IMR-90 (cell line): ENCODE data around the gene CD96. TPM values are rescaled to one million over a fixed set of nuclear protein-coding genes. Genes with fewer than 3 reads are reported as not detected.

ENCODE experiments used
- ATAC-seq: fragments of 200-7000 bp; cut with Tn5 transposase; 2 replicates; pipeline ENCODE4 v1.9.1; 2020; ENCODE audit warnings: low read depth, mild to moderate bottlenecking, moderate library complexity
- BruUV-seq: library from RNA; stranded (reverse); fragments of 400-500 nt; replicated peaks from 2 replicates; lab custom pipeline; 2021; lab: Mats Ljungman, UMichigan
- CTCF ChIA-PET: fragments of 300-600 bp; formaldehyde crosslinking; extraction: SDS; loops from one replicate; lab custom pipeline; 2021; ENCODE audit warnings: antibody characterized with exemption; lab: Yijun Ruan, JAX
- POLR2A ChIA-PET: fragments of 300-600 bp; sonication (Branson Sonifier 250); formaldehyde crosslinking; loops from one replicate; lab custom pipeline; 2022; ENCODE audit warnings: antibody characterized with exemption; ENCODE audit not compliant: unreplicated experiment; lab: Charles Lee
- DNase-seq: peaks from one replicate; pipeline ENCODE4 v3.0.0; 2013
- H2AFZ ChIP-seq: replicated peaks from 2 replicates; pipeline ENCODE3; 2013; ENCODE audit warnings: low read length, mild to moderate bottlenecking; ENCODE audit not compliant: poor library complexity
- H2AK5ac ChIP-seq: 2 replicates; pipeline ENCODE4 v1.6.1; 2013; ENCODE audit warnings: low read depth, low read length, inconsistent platforms
- H2AK9ac ChIP-seq: replicated peaks from 2 replicates; pipeline ENCODE3; 2013; ENCODE audit warnings: mild to moderate bottlenecking, low read depth, low read length, moderate library complexity; ENCODE audit not compliant: poor library complexity
- H2BK120ac ChIP-seq: 2 replicates; pipeline ENCODE4 v1.6.1; 2013; ENCODE audit warnings: low read depth, low read length, inconsistent platforms
- H2BK15ac ChIP-seq: 3 replicates; pipeline ENCODE4 v1.6.1; 2013; ENCODE audit warnings: low read depth, low read length, inconsistent platforms
- H2BK20ac ChIP-seq: 2 replicates; pipeline ENCODE4 v1.6.1; 2013; ENCODE audit warnings: low read depth, mild to moderate bottlenecking, inconsistent platforms, low read length, moderate library complexity
- H2BK5ac ChIP-seq: 2 replicates; pipeline ENCODE4 v1.6.1; 2013; ENCODE audit warnings: mild to moderate bottlenecking, low read depth, low read length, inconsistent platforms; ENCODE audit not compliant: poor library complexity, severe bottlenecking
- H3K14ac ChIP-seq: replicated peaks from 2 replicates; pipeline ENCODE4 v1.6.1; 2013; ENCODE audit warnings: low read depth, low read length, inconsistent platforms
- H3K18ac ChIP-seq: 2 replicates; pipeline ENCODE4 v1.6.1; 2013; ENCODE audit warnings: low read depth, low read length, control low read depth
- H3K23ac ChIP-seq: 2 replicates; pipeline ENCODE4 v1.6.1; 2013; ENCODE audit warnings: low read depth, low read length, inconsistent platforms
- H3K27ac ChIP-seq: 2 replicates; pipeline ENCODE4 v1.5.1; 2013; ENCODE audit warnings: mild to moderate bottlenecking, control low read depth, low read length; ENCODE audit not compliant: insufficient read depth
- H3K27me3 ChIP-seq: 2 replicates; pipeline ENCODE4 v1.6.1; 2013; ENCODE audit warnings: low read length; ENCODE audit not compliant: control insufficient read depth, insufficient read depth
- H3K36me3 ChIP-seq: 2 replicates; pipeline ENCODE4 v1.6.1; 2013; ENCODE audit warnings: low read length, mixed read lengths; ENCODE audit not compliant: control insufficient read depth, insufficient read depth
- H3K4ac ChIP-seq: 2 replicates; pipeline ENCODE4 v1.6.1; 2013; ENCODE audit warnings: low read depth, low read length, inconsistent platforms
- H3K4me1 ChIP-seq: 2 replicates; pipeline ENCODE4 v1.6.1; 2013; ENCODE audit warnings: low read length, mixed read lengths; ENCODE audit not compliant: control insufficient read depth, insufficient read depth
- H3K4me2 ChIP-seq: 2 replicates; pipeline ENCODE4 v1.6.1; 2013; ENCODE audit warnings: low read depth, mild to moderate bottlenecking, control low read depth, low read length, moderate library complexity
- H3K4me3 ChIP-seq: 2 replicates; pipeline ENCODE4 v1.5.1; 2013; ENCODE audit warnings: low read depth, mild to moderate bottlenecking, control low read depth, low read length, moderate library complexity; ENCODE audit not compliant: insufficient read depth
- H3K56ac ChIP-seq: 2 replicates; pipeline ENCODE4 v1.6.1; 2013; ENCODE audit warnings: low read length, inconsistent platforms; ENCODE audit not compliant: insufficient read depth; ENCODE audit errors: extremely low read depth
- H3K79me1 ChIP-seq, 2 experiments: 2 replicates each; pipeline ENCODE4 v1.6.1; 2013; ENCODE audit warnings: low read length in 2 of 2, inconsistent platforms in 1 of 2, low read depth in 1 of 2
- H3K9ac ChIP-seq: 2 replicates; pipeline ENCODE4 v1.6.1; 2013; ENCODE audit warnings: low read depth, low read length, control low read depth
- H3K9me1 ChIP-seq: 2 replicates; pipeline ENCODE4 v1.6.1; 2013; ENCODE audit warnings: low read length, inconsistent platforms; ENCODE audit not compliant: insufficient read depth
- H3K9me3 ChIP-seq: 2 replicates; pipeline ENCODE4 v1.6.1; 2013; ENCODE audit warnings: low read length; ENCODE audit not compliant: control insufficient read depth, insufficient read depth
- H4K20me1 ChIP-seq: 2 replicates; pipeline ENCODE4 v1.6.1; 2013; ENCODE audit warnings: low read length, inconsistent platforms; ENCODE audit not compliant: insufficient read depth
- H4K5ac ChIP-seq: 2 replicates; pipeline ENCODE4 v1.6.1; 2013; ENCODE audit warnings: mild to moderate bottlenecking, low read depth, low read length, control low read depth
- H4K8ac ChIP-seq, 2 experiments: 2 replicates each; pipeline ENCODE4 v1.6.1; 2013; ENCODE audit warnings: low read depth in 2 of 2, low read length in 2 of 2, control low read depth in 1 of 2, inconsistent platforms in 1 of 2
- H4K91ac ChIP-seq: 2 replicates; pipeline ENCODE4 v1.6.1; 2013; ENCODE audit warnings: low read depth, low read length, inconsistent platforms; ENCODE audit not compliant: insufficient read depth
- CHD1 ChIP-seq: IDR thresholded peaks from 2 replicates; pipeline ENCODE4 v1.6.1; 2012; ENCODE audit warnings: low read depth, low read length, improper control_type of control experiment
- MXI1 ChIP-seq: IDR thresholded peaks from 2 replicates; pipeline ENCODE4 v1.6.1; 2012; ENCODE audit warnings: low read depth, mild to moderate bottlenecking, low read length, moderate library complexity, borderline replicate concordance
- RFX5 ChIP-seq: IDR thresholded peaks from 2 replicates; pipeline ENCODE4 v1.8.0; 2012; ENCODE audit warnings: low read depth, mild to moderate bottlenecking, low read length, moderate library complexity
- WGBS, 2 experiments: methylation state at CpG; one replicate each; pipeline versions ENCODE4 v1.1.5 to v1.1.7; 2013; ENCODE audit warnings: missing lambda C conversion rate in 2 of 2; ENCODE audit not compliant: insufficient read length in 1 of 2; ENCODE audit errors: extremely low coverage in 2 of 2; 5-methylcytosine and 5-hydroxymethylcytosine counted together
- dilution Hi-C: fragments of 300-500 bp; cut with HindIII; formaldehyde crosslinking; loops from one replicate; pipeline ENCODE4 v1.14.3; 2018; ENCODE audit warnings: low sequenced_read_pairs; ENCODE audit not compliant: unreplicated experiment
- in situ Hi-C: fragments of 300-500 bp; cut with MboI; formaldehyde crosslinking; loops from 3 replicates; pipeline ENCODE4 v1.14.3; 2019; ENCODE audit warnings: low sequenced_read_pairs, inconsistent platforms, mixed read lengths
- intact Hi-C: fragments of 100-400 bp; cut with micrococcal nuclease; formaldehyde crosslinking; loops from 2 replicates; pipeline ENCODE4 v1.10.0; 2022
- polyA plus RNA-seq, 3 experiments: library from polyadenylated mRNA; depleted of rRNA; stranded (reverse); fragments of >200 nt; gene quantifications; 2 replicates each; pipeline ENCODE4 v1.2.3, GENCODE V29; 2012; ENCODE audit warnings: low replicate concordance in 1 of 3
- total RNA-seq: library from RNA; depleted of rRNA; stranded (reverse); fragments of >200 nt; gene quantifications from 2 replicates; pipeline ENCODE4 v1.2.3, GENCODE V29; 2012

Gene CD96
- total and polyA plus RNA-seq, 2 of the 4 experiments (the other 2 are of a cell fraction) = 0.05 to 0.18 TPM

DNA sequence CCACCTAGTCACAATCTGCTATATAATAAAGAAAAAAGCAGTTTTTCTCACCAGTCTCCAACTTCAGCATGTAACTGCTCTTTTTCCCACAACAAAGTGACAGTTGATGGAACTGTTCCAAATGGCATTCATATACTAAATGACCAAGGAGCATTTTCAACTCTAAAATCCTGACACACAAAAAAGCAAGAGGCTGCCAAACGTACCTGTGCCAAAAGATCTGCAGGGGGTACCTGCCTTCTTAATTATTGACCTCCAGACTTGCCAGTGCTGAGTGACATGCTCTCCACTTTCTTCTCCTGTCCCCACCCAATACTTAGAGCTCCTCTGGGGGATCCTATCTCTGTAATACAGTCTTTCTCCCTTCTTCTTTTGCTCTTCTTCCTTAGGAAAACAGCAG is 35.1 kb downstream of the CD96 start:
- no peak overlapping the region for H3K27ac ChIP-seq
- H2AFZ ChIP-seq = no peak overlapping the region
- no peak overlapping the region for H3K14ac ChIP-seq
- H3K4me3 ChIP-seq = no peak overlapping the region
- H4K91ac ChIP-seq = no peak overlapping the region
- DNase-seq = no peak
- H3K23ac ChIP-seq = no peak overlapping the region
- H3K9ac ChIP-seq = no peak overlapping the region
- H3K4ac ChIP-seq = no peak overlapping the region
- BruUV-seq = no TSS peak
- no peak overlapping the region for H2BK15ac ChIP-seq
- peaks cover 2% of the 10 kb centered on the region; the same call in 1 of the 2 replicates for H3K4me1 ChIP-seq
- TF ChIP-seq MXI1 (no peak), RFX5 (no peak), CHD1 (no peak)
- no CpG with 5 or more reads among the region's 1 CpG for WGBS, 2 experiments
- H2BK20ac ChIP-seq = no peak overlapping the region
- H3K18ac ChIP-seq = no peak overlapping the region
- ATAC-seq = no peak
- no peak overlapping the region for H2BK120ac ChIP-seq
- no peaks in the 10 kb centered on the region for H3K79me1 ChIP-seq
- H2AK5ac ChIP-seq = no peak overlapping the region
- no peaks in the 10 kb centered on the region for H4K20me1 ChIP-seq
- no peaks in the 10 kb centered on the region for H3K9me3 ChIP-seq
- H2BK5ac ChIP-seq = no peak overlapping the region
- H3K4me2 ChIP-seq = no peak overlapping the region
- ChIA-PET POLR2A (no interaction called here), CTCF (interaction anchor here (1.0 to 2.6 kb wide), 7 partner anchors 8 to 140 kb away, joined by 3 to 29 read pairs (median 5); no protein-coding TSS in a partner anchor)
- dilution Hi-C loops (no loop called here), intact Hi-C loops (loop anchor here (5.0 to 10.0 kb wide), 3 partner anchors 90 to 388 kb away; no protein-coding TSS in a partner anchor), in situ Hi-C loops (loop anchor here (5.0 to 25.0 kb wide), 4 partner anchors 115 to 385 kb away; partner anchors contain the start of gene PHLDB2)
- H3K9me1 ChIP-seq = no peaks in the 10 kb centered on the region
- H3K36me3 ChIP-seq = no peaks in the 10 kb centered on the region
- H4K8ac ChIP-seq = no peak overlapping the region
- no peak overlapping the region for H3K56ac ChIP-seq
- no peaks in the 10 kb centered on the region for H3K27me3 ChIP-seq
- no peak overlapping the region for H2AK9ac ChIP-seq
- H4K5ac ChIP-seq = no peak overlapping the region
